ENCODE results near the gene CYP4F3. TPM values are rescaled to one million over a fixed set of nuclear protein-coding genes. Genes with fewer than 3 reads are reported as not detected.

Gene CYP4F3
- total RNA-seq, 1 donor from 2014 or later = not detected

- H3K9me3 Mint-ChIP-seq = no peaks in the 10 kb centered on the region
- intact Hi-C loops (cut with micrococcal nuclease) = no loop called here
- peaks cover 9% of the 10 kb centered on the region for H3K27me3 Mint-ChIP-seq
- DNase-seq = peak; percentile 41
- H3K4me3 Mint-ChIP-seq = no peak overlapping the region
- H3K27ac Mint-ChIP-seq = no peak overlapping the region
- no peaks in the 10 kb centered on the region for H3K4me1 Mint-ChIP-seq
- H3K36me3 Mint-ChIP-seq (ENCODE audit: low read depth) = no peaks in the 10 kb centered on the region
Measured at GRCh38 chr19:15701757-15702533, 61.2 kb downstream of the CYP4F3 start.

- Mint-ChIP-seq H3K27ac (no peak overlapping the region), H3K9me3 (no peaks in the 10 kb centered on the region), H3K4me1 (no peaks in the 10 kb centered on the region), H3K36me3 (ENCODE audit: low read depth) (no peaks in the 10 kb centered on the region), H3K4me3 (no peak overlapping the region), H3K27me3 (peaks cover 9% of the 10 kb centered on the region)
- intact Hi-C loops (cut with micrococcal nuclease) = no loop called here
- peak; percentile 65 for DNase-seq
Measured at GRCh38 chr19:15702534-15702930, 61.8 kb downstream of the CYP4F3 start.

Other genes with a start within 250 kb of the CYP4F3 start
- 76.8 and 80.1 TPM in 2 replicates for gene AKAP8L, start 221.9 kb upstream of the CYP4F3 start, total RNA-seq
- gene WIZ, start 190.9 kb upstream of the CYP4F3 start, total RNA-seq = 36.3 and 36.5 TPM in 2 replicates
- 110 and 114 TPM in 2 replicates for gene RASAL3, start 176.4 kb upstream of the CYP4F3 start, total RNA-seq
- not detected in 2 replicates for gene PGLYRP2, start 161.4 kb upstream of the CYP4F3 start, total RNA-seq
- 0.09 and 0.12 TPM in 2 replicates for gene CYP4F22, start 132.4 kb upstream of the CYP4F3 start, total RNA-seq
- gene CYP4F8, start 25.7 kb upstream of the CYP4F3 start, total RNA-seq = not detected in 2 replicates
- not detected in 2 replicates for gene CYP4F12, start 32.2 kb downstream of the CYP4F3 start, total RNA-seq
- not detected in 2 replicates for gene OR10H2, start 87.1 kb downstream of the CYP4F3 start, total RNA-seq
- gene OR10H3, start 97.1 kb downstream of the CYP4F3 start, total RNA-seq = not detected in 2 replicates
- not detected in 2 replicates for gene OR10H5, start 146.8 kb downstream of the CYP4F3 start, total RNA-seq
- 0.05 TPM in 1 of 2 replicates, not detected in the other for gene OR10H1, start 174.8 kb downstream of the CYP4F3 start, total RNA-seq